Measurements from ENCODE around the gene ABCG4.

- TF ChIP-seq, protein P1, sequence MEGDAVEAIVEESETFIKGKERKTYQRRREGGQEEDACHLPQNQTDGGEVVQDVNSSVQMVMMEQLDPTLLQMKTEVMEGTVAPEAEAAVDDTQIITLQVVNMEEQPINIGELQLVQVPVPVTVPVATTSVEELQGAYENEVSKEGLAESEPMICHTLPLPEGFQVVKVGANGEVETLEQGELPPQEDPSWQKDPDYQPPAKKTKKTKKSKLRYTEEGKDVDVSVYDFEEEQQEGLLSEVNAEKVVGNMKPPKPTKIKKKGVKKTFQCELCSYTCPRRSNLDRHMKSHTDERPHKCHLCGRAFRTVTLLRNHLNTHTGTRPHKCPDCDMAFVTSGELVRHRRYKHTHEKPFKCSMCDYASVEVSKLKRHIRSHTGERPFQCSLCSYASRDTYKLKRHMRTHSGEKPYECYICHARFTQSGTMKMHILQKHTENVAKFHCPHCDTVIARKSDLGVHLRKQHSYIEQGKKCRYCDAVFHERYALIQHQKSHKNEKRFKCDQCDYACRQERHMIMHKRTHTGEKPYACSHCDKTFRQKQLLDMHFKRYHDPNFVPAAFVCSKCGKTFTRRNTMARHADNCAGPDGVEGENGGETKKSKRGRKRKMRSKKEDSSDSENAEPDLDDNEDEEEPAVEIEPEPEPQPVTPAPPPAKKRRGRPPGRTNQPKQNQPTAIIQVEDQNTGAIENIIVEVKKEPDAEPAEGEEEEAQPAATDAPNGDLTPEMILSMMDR (conservative IDR thresholded peaks at IDR 0.05; ENCODE audit: low read depth, low read length) = no peak
- no peak for TF ChIP-seq EZH2 (IDR thresholded peaks at IDR 0.05; ENCODE audit: borderline replicate concordance, low read depth, low read length, poor library complexity, severe bottlenecking)
Measured at GRCh38 chr11:119210050-119210449, 61.2 kb downstream of the ABCG4 start.
